GM23338 (cell line): Measurements from ENCODE around the gene UCKL1.

Experiments used
- CREB1 ChIP-seq: fragments of 250-450 bp; sonication (Bioruptor Pico); IDR thresholded peaks from 2 replicates; pipeline ENCODE4 v1.5.0; 2020; ENCODE audit warnings: low read depth, mild to moderate bottlenecking, moderate library complexity
- CTCF ChIP-seq, 2 experiments: fragments of 200-600 bp in 1 of 2; sonication (generic) in 1 of 2; conservative IDR thresholded peaks; 2 replicates each; pipeline versions ENCODE4 v1.5.1 to v1.6.1; 2016 to 2017; ENCODE audit warnings: antibody characterized with exemption in 2 of 2, low read depth in 2 of 2, mild to moderate bottlenecking in 2 of 2, moderate library complexity in 1 of 2
- EZH2 ChIP-seq: fragments of 200-600 bp; sonication (generic); IDR thresholded peaks from one replicate; pipeline ENCODE4 v1.8.0; 2017; ENCODE audit warnings: antibody characterized with exemption, mild to moderate bottlenecking, low read depth; ENCODE audit not compliant: unreplicated experiment
- EZH2phosphoT487 ChIP-seq: fragments of 200-600 bp; sonication (generic); IDR thresholded peaks from one replicate; pipeline ENCODE4 v1.8.1; 2018; ENCODE audit warnings: antibody characterized with exemption; ENCODE audit not compliant: unreplicated experiment
- JUNB ChIP-seq: IDR thresholded peaks from one replicate; pipeline ENCODE4 v1.6.1; 2016; ENCODE audit warnings: antibody characterized with exemption; ENCODE audit not compliant: unreplicated experiment
- NANOG ChIP-seq: IDR thresholded peaks from 2 replicates; pipeline ENCODE4 v1.6.1; 2016; ENCODE audit warnings: antibody characterized with exemption, borderline replicate concordance
- POLR2AphosphoS5 ChIP-seq: IDR thresholded peaks from 2 replicates; pipeline ENCODE4 v1.6.1; 2016; ENCODE audit warnings: antibody characterized with exemption, low read depth
- REST ChIP-seq: IDR thresholded peaks from one replicate; pipeline ENCODE4 v1.6.1; 2018; ENCODE audit warnings: antibody characterized with exemption; ENCODE audit not compliant: unreplicated experiment
- STAT1 ChIP-seq: IDR thresholded peaks from one replicate; pipeline ENCODE4 v1.6.1; 2016; ENCODE audit warnings: antibody characterized with exemption; ENCODE audit not compliant: unreplicated experiment
- ZNF114 ChIP-seq: fragments of 250-450 bp; sonication (Bioruptor Pico); IDR thresholded peaks from 2 replicates; pipeline ENCODE4 v1.5.0; 2020; ENCODE audit warnings: mild to moderate bottlenecking, moderate library complexity
- ZNF462 ChIP-seq: fragments of 250-450 bp; sonication (Bioruptor Pico); IDR thresholded peaks from 2 replicates; pipeline ENCODE4 v1.5.0; 2020; ENCODE audit warnings: mild to moderate bottlenecking, moderate library complexity

- TF ChIP-seq CTCF (conservative IDR thresholded peaks at IDR 0.05; ENCODE audit: low read depth in 2 of 2) (no peak), POLR2AphosphoS5 (no peak), EZH2phosphoT487 (no peak), EZH2 (no peak), CREB1 (CRISPR knock-in tag) (no peak), REST (no peak), JUNB (no peak), STAT1 (no peak), ZNF462 (no peak), NANOG (no peak), ZNF114 (CRISPR knock-in tag) (no peak)
These were observed 57.2 kb downstream of the UCKL1 start for GRCh38 chr20:63898882-63899558.
